ENCODE measurements around the gene FGF18.

Gene FGF18

GRCh38 chr5:171437286-171437821, 17.9 kb downstream of the FGF18 start:
- no peak for TF ChIP-seq TAF1 (IDR thresholded peaks at IDR 0.05; ENCODE audit: borderline replicate concordance, insufficient read depth, low read length)
- TF ChIP-seq POLR2AphosphoS5 (IDR thresholded peaks at IDR 0.05; ENCODE audit: low read depth, low read length) = no peak
- no peak for TF ChIP-seq SIN3A (IDR thresholded peaks at IDR 0.05; ENCODE audit: borderline replicate concordance, insufficient read depth, low read length)
- TF ChIP-seq FOXP2 (optimal IDR thresholded peaks at IDR 0.05; ENCODE audit: borderline replicate concordance, extremely low read depth, extremely low read length, insufficient read depth) = no peak
- TF ChIP-seq REST (IDR thresholded peaks at IDR 0.05; ENCODE audit: insufficient read depth in 1 of 2, low read depth in 2 of 2, low read length in 2 of 2) = no peak

GRCh38 chr5:171438738-171439137, 19.3 kb downstream of the FGF18 start:
- no peak for TF ChIP-seq TAF1 (IDR thresholded peaks at IDR 0.05; ENCODE audit: borderline replicate concordance, insufficient read depth, low read length)
- TF ChIP-seq POLR2AphosphoS5 (IDR thresholded peaks at IDR 0.05; ENCODE audit: low read depth, low read length) = no peak
- no peak for TF ChIP-seq SIN3A (IDR thresholded peaks at IDR 0.05; ENCODE audit: borderline replicate concordance, insufficient read depth, low read length)
- TF ChIP-seq FOXP2 (optimal IDR thresholded peaks at IDR 0.05; ENCODE audit: borderline replicate concordance, extremely low read depth, extremely low read length, insufficient read depth) = no peak

- no peak for TF ChIP-seq TAF1 (IDR thresholded peaks at IDR 0.05; ENCODE audit: borderline replicate concordance, insufficient read depth, low read length)
- no peak for TF ChIP-seq FOXP2 (optimal IDR thresholded peaks at IDR 0.05; ENCODE audit: borderline replicate concordance, extremely low read depth, extremely low read length, insufficient read depth)
- no peak for TF ChIP-seq REST (IDR thresholded peaks at IDR 0.05; ENCODE audit: insufficient read depth in 1 of 2, low read depth in 2 of 2, low read length in 2 of 2)
- no peak for TF ChIP-seq POLR2AphosphoS5 (IDR thresholded peaks at IDR 0.05; ENCODE audit: low read depth, low read length)
- TF ChIP-seq SIN3A (IDR thresholded peaks at IDR 0.05; ENCODE audit: borderline replicate concordance, insufficient read depth, low read length) = no peak
Observed at GRCh38 chr5:171441246-171441791, 21.9 kb downstream of the FGF18 start.

GRCh38 chr5:171442287-171443042, 23.0 kb downstream of the FGF18 start:
- TF ChIP-seq FOXP2 (optimal IDR thresholded peaks at IDR 0.05; ENCODE audit: borderline replicate concordance, extremely low read depth, extremely low read length, insufficient read depth) (no peak), REST (IDR thresholded peaks at IDR 0.05; ENCODE audit: insufficient read depth in 1 of 2, low read depth in 2 of 2, low read length in 2 of 2) (no peak), SIN3A (IDR thresholded peaks at IDR 0.05; ENCODE audit: borderline replicate concordance, insufficient read depth, low read length) (no peak), TAF1 (IDR thresholded peaks at IDR 0.05; ENCODE audit: borderline replicate concordance, insufficient read depth, low read length) (no peak), POLR2AphosphoS5 (IDR thresholded peaks at IDR 0.05; ENCODE audit: low read depth, low read length) (no peak)

- TF ChIP-seq SIN3A (IDR thresholded peaks at IDR 0.05; ENCODE audit: borderline replicate concordance, insufficient read depth, low read length) (no peak), REST (IDR thresholded peaks at IDR 0.05; ENCODE audit: insufficient read depth in 1 of 2, low read depth in 2 of 2, low read length in 2 of 2) (no peak), TAF1 (IDR thresholded peaks at IDR 0.05; ENCODE audit: borderline replicate concordance, insufficient read depth, low read length) (no peak), FOXP2 (optimal IDR thresholded peaks at IDR 0.05; ENCODE audit: borderline replicate concordance, extremely low read depth, extremely low read length, insufficient read depth) (no peak), POLR2AphosphoS5 (IDR thresholded peaks at IDR 0.05; ENCODE audit: low read depth, low read length) (no peak)
Observed at GRCh38 chr5:171444582-171444981, 25.1 kb downstream of the FGF18 start.
